GM19025 (cell line): ENCODE measurements around the gene SH3RF3.
"Not testable (repeated sequence)": the region's sequence is repeated elsewhere in the genome, so short reads cannot be mapped to it uniquely, and the experiment has no call there.

Experiments used
- ATAC-seq: cut with Tn5 transposase; IDR thresholded peaks from one replicate; pipeline ENCODE4 v1.9.1; 2021; ENCODE audit warnings: mild to moderate bottlenecking, low read depth, moderate library complexity; ENCODE audit not compliant: unreplicated experiment

The SH3RF3 gene

GRCh38 chr2:109525836-109526235 lies 396.8 kb downstream of the SH3RF3 start:
- no peak for ATAC-seq

DNA sequence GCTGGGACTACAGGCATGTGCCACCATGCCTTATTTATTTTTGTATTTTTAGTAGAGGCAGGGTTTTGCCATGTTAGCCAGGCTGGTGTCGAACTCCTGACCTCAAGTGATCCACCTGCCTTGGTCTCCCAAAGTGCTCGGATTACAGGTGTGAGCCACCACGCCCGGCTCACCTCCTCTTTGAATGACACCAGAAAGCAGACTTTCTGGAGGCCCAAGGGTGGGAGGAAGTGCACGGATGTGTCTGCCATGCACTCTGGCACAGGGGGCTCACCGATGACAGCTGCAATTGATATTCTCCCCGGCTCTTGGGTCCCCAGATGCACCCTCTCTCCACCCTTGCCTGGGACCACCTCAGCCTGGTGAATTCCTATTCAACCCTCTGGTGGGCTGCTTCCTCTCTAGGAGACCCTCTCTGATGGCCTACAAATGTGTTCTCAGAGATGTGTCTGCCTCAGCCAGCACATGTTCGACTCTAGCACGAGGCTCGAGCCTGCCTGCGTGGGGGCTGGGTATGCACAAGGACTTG lies 397.5 kb downstream of the SH3RF3 start:
- ATAC-seq, result no peak

DNA sequence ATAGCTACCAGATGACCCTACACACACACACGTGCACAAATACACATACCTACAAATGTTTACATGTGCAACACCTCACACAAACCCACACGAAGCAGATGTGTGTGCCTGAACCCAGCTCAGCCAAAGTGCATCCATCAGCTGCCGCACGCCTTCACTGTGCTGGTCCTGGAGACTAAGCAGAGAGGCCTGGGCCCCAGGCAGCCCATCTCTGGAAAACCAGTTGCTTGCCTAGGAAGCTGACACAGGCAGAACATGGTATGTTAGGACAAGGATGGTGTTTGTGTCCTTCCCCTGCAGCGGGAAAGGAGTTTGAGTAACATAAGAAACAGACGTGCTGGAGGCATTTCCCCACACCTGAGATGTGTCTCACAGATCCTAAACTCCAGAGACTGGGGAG lies 398.1 kb downstream of the SH3RF3 start:
- ATAC-seq, result no peak

DNA sequence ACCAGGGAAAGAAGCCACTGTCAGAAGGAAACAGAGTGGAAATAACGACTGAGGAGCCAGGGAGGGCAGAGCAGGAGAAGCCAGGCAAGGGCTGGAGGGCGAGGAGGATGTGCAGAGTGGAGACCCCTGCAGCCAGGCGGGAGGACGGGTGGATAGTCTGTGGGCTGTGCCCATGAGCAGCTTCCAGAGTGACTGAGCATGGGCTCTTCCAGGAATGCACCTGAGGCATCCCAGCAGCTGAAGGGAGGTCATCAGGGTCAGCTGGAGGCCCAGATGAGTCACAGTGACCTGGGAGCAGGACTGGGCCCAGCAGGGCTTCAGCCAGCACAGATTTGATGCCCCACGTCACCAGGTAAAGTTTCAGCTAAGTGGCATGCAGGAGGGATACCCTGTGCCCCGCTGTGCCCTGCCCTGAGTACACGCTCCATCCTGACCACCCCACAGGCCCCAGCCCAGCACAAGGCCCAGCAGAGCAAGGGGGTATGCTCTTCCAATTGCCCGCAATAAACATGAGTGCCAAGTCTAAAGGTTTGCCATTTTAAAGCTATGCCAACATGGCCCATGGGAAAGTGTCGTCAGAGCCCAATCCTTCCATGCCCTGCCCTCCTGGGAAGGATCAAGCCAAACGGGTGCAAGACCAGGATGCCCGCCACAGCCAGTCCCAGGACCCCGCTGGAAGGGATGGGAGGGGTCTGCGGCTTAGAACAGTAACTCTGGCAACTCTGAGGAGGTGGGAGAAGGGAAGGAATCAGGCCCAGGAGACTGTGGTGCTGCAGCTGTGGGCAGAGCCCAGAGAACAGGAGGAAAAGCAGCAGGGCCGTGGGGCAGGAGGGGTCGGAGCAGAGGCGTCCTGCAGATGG lies 399.1 kb downstream of the SH3RF3 start:
- no peak for ATAC-seq

DNA sequence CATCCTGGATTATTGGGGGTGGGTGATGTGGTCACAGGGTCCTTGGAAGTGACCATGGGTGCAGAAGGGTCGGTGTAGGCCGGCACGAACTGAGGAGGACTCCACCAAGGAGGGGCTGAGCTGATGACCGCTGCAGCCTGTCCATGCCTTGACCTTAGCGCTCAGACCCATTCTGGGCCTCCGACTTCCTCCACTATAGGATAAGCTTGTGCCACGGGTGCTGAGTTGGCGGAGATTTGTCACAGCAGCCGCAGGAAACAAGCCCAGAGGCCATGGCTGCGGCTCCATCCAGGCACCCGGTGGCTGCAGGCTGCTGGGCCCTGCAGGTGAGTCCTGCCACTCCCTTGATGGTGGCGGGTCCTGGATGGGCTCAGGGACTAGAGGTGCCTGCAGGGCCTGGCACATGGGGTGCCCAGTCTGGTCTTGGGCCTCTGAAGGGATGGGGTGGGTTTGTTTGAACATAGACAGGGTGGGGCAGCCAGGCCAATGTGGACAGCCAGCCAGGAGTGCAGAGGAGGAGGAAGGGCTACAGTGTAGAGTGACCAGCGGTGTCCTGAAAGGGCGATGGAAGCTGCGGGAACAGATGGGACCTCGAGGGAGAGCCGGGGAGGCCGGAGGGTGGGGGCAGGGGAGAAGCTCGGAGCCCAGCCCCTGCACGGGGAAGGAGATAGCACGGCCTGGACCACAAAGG lies 400.0 kb downstream of the SH3RF3 start:
- ATAC-seq, result no peak

GRCh38 chr2:109529532-109530449 lies 400.8 kb downstream of the SH3RF3 start:
- no peak for ATAC-seq

GRCh38 chr2:109530712-109531111 lies 401.7 kb downstream of the SH3RF3 start:
- no peak for ATAC-seq

GRCh38 chr2:109531221-109531620 lies 402.2 kb downstream of the SH3RF3 start:
- no peak for ATAC-seq

DNA sequence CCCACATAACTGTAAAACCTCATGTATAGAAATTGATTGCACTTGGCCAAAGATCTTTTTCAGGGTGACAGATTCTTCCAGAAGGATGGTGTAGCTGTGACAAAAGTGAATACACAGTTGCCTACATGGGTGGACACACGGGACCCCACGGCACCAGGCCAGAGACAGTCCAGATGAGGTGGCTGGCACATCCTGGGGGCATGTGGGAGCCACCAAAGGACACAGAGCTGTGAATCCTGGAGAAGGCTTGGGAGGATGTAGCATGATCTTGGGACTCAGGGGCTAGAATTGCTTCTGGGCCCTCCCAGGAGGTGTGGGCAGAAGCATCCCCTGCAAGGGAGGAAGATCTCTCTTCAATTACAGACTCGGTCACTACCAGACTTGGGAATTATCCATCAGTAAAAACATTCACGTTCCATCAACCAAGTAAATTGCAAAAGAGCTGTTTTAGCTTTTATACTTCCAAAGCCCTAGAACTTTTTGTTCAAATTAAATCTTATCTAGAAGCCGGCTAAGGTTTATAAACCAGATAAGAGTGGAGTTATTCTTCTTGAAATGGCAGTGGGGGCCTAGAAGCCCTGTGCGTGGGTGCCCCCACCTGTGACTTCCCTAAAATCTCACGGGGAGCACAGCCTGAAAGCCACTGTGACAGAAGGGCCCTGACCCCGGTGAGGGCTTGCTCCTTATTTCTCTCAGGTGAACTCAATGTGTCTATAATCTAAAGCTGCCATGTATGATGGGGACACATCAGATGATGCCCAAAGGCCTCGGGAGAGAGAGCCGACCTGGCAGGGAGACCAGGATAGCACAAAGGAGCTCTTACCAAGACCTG lies 403.1 kb downstream of the SH3RF3 start:
- no peak for ATAC-seq

DNA sequence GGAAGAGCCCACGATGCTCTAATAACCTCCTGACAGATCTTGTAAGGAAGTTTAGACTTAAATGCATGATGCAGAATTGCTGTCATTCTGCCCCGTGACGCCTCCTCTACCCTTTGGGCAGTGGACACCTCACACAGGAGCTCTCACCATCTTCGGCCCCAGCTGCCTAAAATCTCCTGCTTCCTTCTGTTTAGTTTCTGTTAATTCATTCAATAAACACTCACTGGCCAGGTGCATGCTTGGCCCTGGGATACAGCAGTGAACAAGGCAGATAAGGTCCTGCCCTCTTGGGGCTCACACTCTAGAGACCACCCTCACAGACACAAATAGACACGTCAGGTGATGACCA lies 403.7 kb downstream of the SH3RF3 start:
- ATAC-seq, result no peak

- ATAC-seq, result no peak
These were observed 404.8 kb downstream of the SH3RF3 start for GRCh38 chr2:109533823-109534222.

GRCh38 chr2:109535217-109535946 lies 406.4 kb downstream of the SH3RF3 start:
- no peak for ATAC-seq

DNA sequence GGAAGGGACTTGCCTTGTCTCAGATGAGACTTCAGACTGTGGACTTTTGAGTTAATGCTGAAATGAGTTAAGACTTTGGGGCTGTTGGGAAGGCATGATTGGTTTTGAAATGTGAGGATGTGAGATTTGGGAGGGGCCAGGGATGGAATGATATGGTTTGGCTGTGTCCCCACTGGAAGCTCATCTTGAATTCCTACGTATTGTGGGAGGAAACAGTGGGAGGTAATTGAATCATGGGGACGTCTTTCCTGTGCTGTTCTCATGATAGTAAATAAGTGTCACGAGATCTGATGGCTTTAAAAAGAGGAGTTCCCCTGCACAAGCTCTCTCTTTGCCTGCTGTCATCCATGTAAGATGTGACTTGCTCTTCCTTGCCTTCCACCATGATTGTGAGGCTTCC lies 407.6 kb downstream of the SH3RF3 start:
- not testable (repeated sequence) for ATAC-seq

- ATAC-seq, result no peak
These were observed 408.7 kb downstream of the SH3RF3 start for GRCh38 chr2:109537565-109538222.

GRCh38 chr2:109538546-109538945 lies 409.5 kb downstream of the SH3RF3 start:
- no peak for ATAC-seq

GRCh38 chr2:109542384-109542783 lies 413.4 kb downstream of the SH3RF3 start:
- no peak for ATAC-seq

GRCh38 chr2:109545828-109546713 lies 417.1 kb downstream of the SH3RF3 start:
- ATAC-seq, result no peak

DNA sequence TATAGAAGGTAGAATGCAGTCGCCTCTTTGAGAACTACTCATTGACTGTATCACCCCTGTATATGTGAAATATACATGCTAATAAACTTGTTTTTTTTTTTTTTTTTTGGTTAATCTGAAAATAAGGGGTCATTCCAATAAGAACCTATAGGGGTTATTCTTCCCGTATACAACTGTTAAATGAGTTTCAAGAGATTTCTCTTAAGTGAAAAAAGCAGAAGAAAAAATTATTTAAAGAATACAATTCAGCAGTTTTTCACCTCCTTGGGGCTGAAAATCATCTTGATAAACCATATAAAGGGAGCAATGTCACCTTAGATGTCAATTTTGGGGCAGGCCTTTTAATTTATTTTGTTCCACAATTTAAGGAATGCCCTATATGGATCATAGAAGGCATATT lies 418.3 kb downstream of the SH3RF3 start:
- no peak for ATAC-seq
